HG02885 (cell line): Measurements from ENCODE around the gene PODXL2.

Experiments used
- ATAC-seq: cut with Tn5 transposase; IDR thresholded peaks from one replicate; pipeline ENCODE4 v1.9.1; 2021; ENCODE audit warnings: mild to moderate bottlenecking; ENCODE audit not compliant: unreplicated experiment, poor library complexity

PODXL2 gene

DNA sequence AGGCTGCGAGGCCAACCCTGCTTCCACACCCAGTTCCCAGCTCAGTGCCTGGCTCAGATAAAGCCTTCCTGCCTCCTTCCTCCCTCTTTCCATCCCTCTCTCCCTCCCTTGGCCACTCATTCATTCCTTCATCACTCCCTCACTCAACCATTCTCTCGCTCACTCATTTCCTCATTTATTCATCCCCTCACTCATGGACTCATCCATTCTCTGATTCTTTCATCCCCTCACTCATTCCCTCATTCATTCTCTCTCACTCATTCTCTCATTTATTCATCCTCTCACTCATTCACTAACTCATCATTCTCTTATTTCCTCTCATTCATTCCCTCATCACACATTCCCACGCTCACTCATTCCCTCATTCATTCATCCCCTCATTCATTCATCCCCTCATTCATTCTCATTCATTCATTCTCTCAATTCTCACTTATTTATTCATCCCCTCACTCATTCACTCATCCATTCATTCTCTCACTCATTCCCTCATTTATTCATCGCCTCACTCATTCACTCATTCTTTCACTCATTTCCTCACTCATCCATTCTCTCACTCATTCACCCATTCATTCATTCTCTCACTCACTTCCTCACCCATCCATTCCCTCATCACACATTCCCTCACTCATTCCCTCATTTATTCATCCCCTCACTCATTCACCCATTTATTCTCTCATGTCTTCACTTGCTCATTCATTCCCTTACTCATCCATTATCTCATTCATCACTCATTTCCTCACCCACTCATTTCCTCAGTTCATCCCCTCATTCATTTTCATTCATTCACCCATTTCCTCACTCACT, 56.9 kb downstream of the PODXL2 start:
- no peak for ATAC-seq

GRCh38 chr3:127686512-127686894, 57.5 kb downstream of the PODXL2 start:
- ATAC-seq, result no peak

DNA sequence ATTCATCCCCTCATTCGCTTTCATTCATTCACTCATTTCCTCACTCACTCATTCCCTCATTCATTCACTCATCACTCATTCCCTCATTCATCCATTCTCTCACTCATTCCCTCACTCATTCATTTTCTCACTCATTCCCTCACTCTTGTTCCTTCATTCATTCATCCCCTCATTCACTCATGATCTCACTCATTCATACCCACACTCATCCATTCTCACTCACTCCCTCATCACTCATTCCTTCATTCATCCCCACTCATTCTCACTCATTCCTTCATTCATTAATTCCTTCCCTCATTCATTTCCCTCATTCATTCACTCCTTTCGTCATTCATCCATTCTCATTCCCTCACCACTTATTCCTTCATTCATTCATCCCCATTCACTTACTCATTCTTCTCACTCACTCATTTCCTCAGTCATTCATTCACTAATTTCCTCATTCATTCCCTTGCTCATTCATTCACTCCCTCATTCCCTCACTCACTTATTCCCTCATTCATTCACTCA, 58.3 kb downstream of the PODXL2 start:
- no peak for ATAC-seq

DNA sequence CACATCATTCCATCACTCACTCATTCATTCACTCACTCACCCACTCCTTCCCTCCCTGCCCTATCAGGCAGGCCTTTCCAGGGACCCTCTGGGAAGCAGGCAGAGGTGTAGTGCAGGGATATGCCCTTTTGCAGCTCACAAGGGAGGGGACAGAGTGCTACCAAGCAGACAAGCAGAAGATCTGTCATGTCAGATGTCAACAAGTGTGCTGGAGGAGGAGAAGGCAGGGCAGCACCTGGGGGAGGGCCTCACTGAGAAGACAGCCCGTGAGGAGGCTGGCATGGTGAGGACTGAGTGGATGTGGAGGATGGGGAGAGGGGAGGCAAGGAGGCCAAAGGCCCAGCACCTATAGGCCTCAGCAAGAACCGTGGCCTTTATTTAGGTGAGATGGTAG, 59.0 kb downstream of the PODXL2 start:
- ATAC-seq, result no peak

GRCh38 chr3:127688416-127689265, 59.7 kb downstream of the PODXL2 start:
- no peak for ATAC-seq

GRCh38 chr3:127689266-127689860, 60.4 kb downstream of the PODXL2 start:
- no peak for ATAC-seq

DNA sequence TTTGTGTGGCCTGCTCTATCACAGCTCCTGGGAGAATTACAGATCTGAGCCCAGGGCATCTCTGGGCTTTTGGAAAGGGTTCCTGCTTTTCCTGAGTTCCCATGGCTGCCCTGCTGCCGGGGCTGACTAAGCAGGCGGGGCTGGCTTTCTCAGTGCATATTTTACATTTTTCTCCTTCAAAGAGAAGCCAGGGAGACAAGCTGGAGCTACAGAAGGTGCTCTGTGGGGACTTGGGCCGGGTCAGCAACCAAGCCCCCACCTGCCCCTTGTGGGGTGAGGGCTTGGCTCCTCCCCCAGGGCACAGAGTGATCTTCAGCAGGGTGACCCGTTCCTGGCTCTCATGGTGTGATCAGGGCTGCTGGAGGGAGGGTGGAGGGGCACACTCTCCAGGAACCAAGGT, 61.1 kb downstream of the PODXL2 start:
- no peak for ATAC-seq

DNA sequence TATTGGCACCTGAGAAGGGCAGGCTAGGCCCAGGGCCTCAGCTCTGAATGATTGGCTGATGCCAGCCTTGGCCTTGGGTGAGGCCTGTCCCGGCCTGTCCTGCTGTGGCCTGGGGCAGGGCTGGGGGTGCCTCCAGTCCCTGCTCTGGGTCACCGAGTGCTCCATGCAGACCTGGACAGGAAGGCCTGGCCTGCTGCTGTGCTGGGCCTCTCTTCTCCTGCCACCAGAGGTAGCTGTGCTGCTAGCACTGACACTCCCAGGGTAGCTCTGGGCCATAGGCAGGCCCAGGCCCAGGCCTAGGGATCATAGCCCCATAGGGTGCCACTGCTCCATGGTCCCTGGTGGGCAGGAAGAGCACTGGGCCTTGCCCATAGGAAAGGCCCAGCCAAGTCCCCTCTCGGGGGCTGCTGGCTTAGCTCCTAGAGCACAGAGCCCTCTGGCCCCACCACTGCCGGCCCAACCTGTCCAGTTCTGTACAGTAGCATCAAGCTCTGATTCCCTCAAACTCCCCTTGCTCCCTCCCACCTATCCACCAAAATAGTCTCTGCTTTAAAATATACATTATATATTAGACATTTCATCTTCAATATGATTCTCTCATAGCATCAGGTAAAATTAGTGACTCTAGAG, 62.0 kb downstream of the PODXL2 start:
- ATAC-seq, result no peak

GRCh38 chr3:127691489-127691888, 62.5 kb downstream of the PODXL2 start:
- no peak for ATAC-seq

- no peak for ATAC-seq
Measured at GRCh38 chr3:127691974-127692373, 63.0 kb downstream of the PODXL2 start.

DNA sequence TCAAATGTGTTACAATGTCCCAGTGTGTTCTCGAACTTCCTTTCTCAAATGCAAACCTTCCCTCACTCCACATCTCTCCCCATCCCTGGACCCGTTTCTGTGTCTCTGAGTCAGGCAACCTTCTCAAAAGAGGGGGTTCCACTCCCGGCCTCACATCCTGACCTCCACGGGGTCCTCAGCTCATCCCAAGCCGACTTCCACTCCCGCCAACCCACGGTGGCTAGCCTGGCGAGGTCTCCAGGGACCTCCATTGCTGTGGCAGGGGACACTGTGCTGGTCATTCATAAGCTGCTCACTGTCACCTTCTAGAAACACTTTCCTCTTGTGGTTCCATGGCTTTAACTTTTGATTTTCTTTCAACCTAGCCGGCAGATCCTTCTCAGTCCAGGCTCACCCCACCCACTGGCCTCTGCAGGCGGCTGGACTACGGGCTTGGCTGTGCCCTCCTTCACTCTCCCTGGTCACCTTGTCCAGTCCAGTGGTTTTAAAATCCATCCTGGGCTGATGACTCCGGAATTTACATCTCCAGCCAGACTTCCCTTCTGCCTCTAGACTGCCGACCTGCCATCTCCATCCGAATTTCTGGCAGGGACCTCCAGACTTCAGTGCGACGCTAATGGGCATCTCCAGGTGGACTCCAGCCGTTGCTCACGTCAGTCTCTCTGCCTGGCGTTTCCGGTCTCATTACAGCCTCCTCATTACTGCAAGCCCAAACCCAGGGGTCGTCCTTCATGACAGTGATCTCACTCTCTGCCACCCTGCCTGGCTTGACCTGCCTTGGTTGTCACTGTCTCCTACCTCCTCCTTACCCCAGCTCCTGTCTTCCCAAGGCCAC, 63.7 kb downstream of the PODXL2 start:
- no peak for ATAC-seq

DNA sequence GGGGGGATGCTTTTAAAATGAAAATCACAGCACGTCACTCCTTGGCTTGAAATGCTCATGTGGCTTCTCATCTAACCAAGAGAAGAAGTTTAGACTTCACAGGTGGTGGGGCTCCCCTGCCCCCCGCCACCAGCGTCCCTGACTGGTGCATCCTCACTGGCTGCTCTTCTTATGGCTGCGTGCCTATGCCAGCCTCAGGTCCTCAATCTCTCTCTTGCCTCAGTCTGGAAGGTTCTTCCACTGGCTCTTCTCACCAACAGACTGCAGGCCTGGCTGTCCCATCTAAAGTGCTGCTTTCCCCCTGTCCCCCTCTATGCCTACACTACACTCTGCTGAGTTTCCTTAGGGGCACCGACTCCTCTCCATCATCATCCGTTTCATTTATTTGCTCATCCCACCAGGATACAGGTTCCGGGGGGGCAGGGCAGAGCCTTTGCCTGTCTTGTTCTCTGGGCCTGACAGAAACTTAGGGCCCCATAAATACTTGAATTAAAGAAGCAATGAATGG, 64.4 kb downstream of the PODXL2 start:
- no peak for ATAC-seq

GRCh38 chr3:127694467-127695215, 65.7 kb downstream of the PODXL2 start:
- ATAC-seq, result no peak

- ATAC-seq, result peak; percentile 81
Measured at GRCh38 chr3:127697551-127698240, 68.7 kb downstream of the PODXL2 start.

GRCh38 chr3:127698286-127698685, 69.3 kb downstream of the PODXL2 start:
- ATAC-seq, result no peak

GRCh38 chr3:127698691-127699415, 69.9 kb downstream of the PODXL2 start:
- no peak for ATAC-seq
